H1 (cell line): ENCODE measurements around the gene FLOT1.

Source experiments
- RFX5 ChIP-seq: IDR thresholded peaks from 2 replicates; pipeline ENCODE4 v1.6.1; 2011; ENCODE audit warnings: low read depth, low read length, improper control_type of control experiment, borderline replicate concordance
- ZNF274 ChIP-seq: IDR thresholded peaks from 2 replicates; pipeline ENCODE4 v1.7.0; 2012; ENCODE audit warnings: low read length, borderline replicate concordance; ENCODE audit errors: extremely low read depth
- TF ChIP-seq, protein P1 (sequence below), 3 experiments: IDR thresholded peaks; 1 replicate in 2 of 3; 2 replicates in 1 of 3; pipeline versions ENCODE4 v1.5.1 to v1.6.1; 2011; ENCODE audit warnings: low read length in 3 of 3, mild to moderate bottlenecking in 3 of 3, inconsistent platforms in 2 of 3, low read depth in 1 of 3, moderate library complexity in 1 of 3; ENCODE audit not compliant: insufficient read depth in 1 of 3; ENCODE audit errors: control extremely low read depth in 1 of 3

GRCh38 chr6:30691208-30691847 is 51.2 kb downstream of the FLOT1 start:
- TF ChIP-seq, protein P1, sequence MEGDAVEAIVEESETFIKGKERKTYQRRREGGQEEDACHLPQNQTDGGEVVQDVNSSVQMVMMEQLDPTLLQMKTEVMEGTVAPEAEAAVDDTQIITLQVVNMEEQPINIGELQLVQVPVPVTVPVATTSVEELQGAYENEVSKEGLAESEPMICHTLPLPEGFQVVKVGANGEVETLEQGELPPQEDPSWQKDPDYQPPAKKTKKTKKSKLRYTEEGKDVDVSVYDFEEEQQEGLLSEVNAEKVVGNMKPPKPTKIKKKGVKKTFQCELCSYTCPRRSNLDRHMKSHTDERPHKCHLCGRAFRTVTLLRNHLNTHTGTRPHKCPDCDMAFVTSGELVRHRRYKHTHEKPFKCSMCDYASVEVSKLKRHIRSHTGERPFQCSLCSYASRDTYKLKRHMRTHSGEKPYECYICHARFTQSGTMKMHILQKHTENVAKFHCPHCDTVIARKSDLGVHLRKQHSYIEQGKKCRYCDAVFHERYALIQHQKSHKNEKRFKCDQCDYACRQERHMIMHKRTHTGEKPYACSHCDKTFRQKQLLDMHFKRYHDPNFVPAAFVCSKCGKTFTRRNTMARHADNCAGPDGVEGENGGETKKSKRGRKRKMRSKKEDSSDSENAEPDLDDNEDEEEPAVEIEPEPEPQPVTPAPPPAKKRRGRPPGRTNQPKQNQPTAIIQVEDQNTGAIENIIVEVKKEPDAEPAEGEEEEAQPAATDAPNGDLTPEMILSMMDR (IDR thresholded peaks at IDR 0.05; ENCODE audit: control extremely low read depth in 1 of 3, insufficient read depth in 1 of 3, low read depth in 1 of 3, low read length in 3 of 3), result no peak
- no peak for TF ChIP-seq RFX5
- no peak for TF ChIP-seq ZNF274
